22Rv1 (cell line): ENCODE measurements around the gene NUP62.

ENCODE experiments used
- CTCF ChIP-seq: fragments of 450-650 bp; IDR thresholded peaks from 2 replicates; pipeline ENCODE4 v1.5.1; 2017; ENCODE audit warnings: mild to moderate bottlenecking
- ZFX ChIP-seq: fragments of 450-650 bp; IDR thresholded peaks from 2 replicates; pipeline ENCODE4 v1.6.1; 2017; ENCODE audit warnings: antibody characterized with exemption, borderline replicate concordance

GRCh38 chr19:49869484-49870308 lies 59.6 kb downstream of the NUP62 start:
- TF ChIP-seq CTCF (no peak), ZFX (no peak)
